DMS153 treated with DMSO at 0.1 percent for 48 hours (cell line): Measurements from ENCODE around the gene OSGEP.
A peak's percentile ranks its signal among the peaks of the same experiment; 100 is the strongest.

Source experiments
- DNase-seq: peaks from one replicate; lab custom pipeline; 2025; ENCODE audit not compliant: unreplicated experiment; lab: John Stamatoyannopoulos, UW

Gene OSGEP

GRCh38 chr14:20454516-20455354 is at the start of gene OSGEP, which contains the start of gene APEX1:
Gene OSGEP, minus strand, starts transcription at chr14:20454812. Its CDS starts 129 bp downstream, at chr14:20454683.
Gene APEX1, plus strand, starts transcription at chr14:20455226. Its CDS starts 420 bp downstream, at chr14:20455646.
- DNase-seq: peak; percentile 94

- no peak for DNase-seq
Observed at GRCh38 chr14:20503898-20504297, 49.3 kb upstream of the OSGEP start.

- no peak for DNase-seq
Observed at GRCh38 chr14:20501346-20501745, 46.7 kb upstream of the OSGEP start.

- DNase-seq: no peak
Observed at GRCh38 chr14:20499881-20500280, 45.3 kb upstream of the OSGEP start.

GRCh38 chr14:20499108-20499507 is 44.5 kb upstream of the OSGEP start:
- no peak for DNase-seq

- no peak for DNase-seq
Observed at GRCh38 chr14:20498622-20499021, 44.0 kb upstream of the OSGEP start.

- no peak for DNase-seq
Observed at GRCh38 chr14:20494935-20495766, 40.5 kb upstream of the OSGEP start.

GRCh38 chr14:20493634-20494033 is 39.0 kb upstream of the OSGEP start:
- no peak for DNase-seq

- no peak for DNase-seq
Observed at GRCh38 chr14:20492486-20492885, 37.9 kb upstream of the OSGEP start.

- no peak for DNase-seq
Observed at GRCh38 chr14:20490563-20490962, 36.0 kb upstream of the OSGEP start.

GRCh38 chr14:20489093-20489994 is 34.7 kb upstream of the OSGEP start:
- no peak for DNase-seq

GRCh38 chr14:20487396-20487725 is 32.7 kb upstream of the OSGEP start:
- DNase-seq: no peak

- DNase-seq: no peak
Observed at GRCh38 chr14:20486684-20487395, 32.2 kb upstream of the OSGEP start.

GRCh38 chr14:20485900-20486299 is 31.3 kb upstream of the OSGEP start:
- DNase-seq: no peak

- DNase-seq: no peak
Observed at GRCh38 chr14:20482382-20482781, 27.8 kb upstream of the OSGEP start.

GRCh38 chr14:20478894-20479293 is 24.3 kb upstream of the OSGEP start:
- DNase-seq: no peak

GRCh38 chr14:20477211-20477876 is 22.7 kb upstream of the OSGEP start:
- peak; percentile 16 for DNase-seq

- no peak for DNase-seq
Observed at GRCh38 chr14:20476776-20477175, 22.2 kb upstream of the OSGEP start.

- DNase-seq: no peak
Observed at GRCh38 chr14:20472536-20473169, 18.0 kb upstream of the OSGEP start.

- DNase-seq: no peak
Observed at GRCh38 chr14:20470603-20470901, 15.9 kb upstream of the OSGEP start.
